Measurements from ENCODE around the gene PCSK2. TPM values are rescaled to one million over a fixed set of nuclear protein-coding genes. Genes with fewer than 3 reads are reported as not detected.

Gene PCSK2
- total and polyA plus RNA-seq, 2 donors (not counting 3 experiments of a cell fraction or from before 2014, with no cell fraction given): not detected

GRCh38 chr20:17394411-17394810 lies 167.6 kb downstream of the PCSK2 start:
- dilution Hi-C loops (cut with MboI; ENCODE audit: extremely low pct_ligation_motif_present, low sequenced_read_pairs): no loop called here

DNA sequence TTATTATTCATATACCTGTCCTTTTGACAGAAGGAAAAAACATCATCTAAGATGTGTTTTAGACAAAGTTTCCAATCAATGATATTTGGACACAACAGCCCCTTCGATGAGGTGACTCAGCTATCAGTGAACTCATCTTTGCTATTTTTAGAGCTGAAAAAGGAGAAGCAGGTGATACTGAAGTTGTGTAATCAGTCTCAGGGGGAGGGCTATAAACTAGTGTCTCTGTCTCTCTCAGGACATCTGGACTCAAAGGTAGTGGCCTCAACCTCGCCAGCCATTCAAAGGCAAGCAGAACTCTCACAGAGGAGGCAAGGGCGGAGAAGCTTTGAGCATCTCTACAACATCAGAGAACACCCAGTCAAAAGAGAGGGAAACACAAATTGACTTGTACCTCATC lies 168.9 kb downstream of the PCSK2 start:
- H3K9ac ChIP-seq (replicated peaks; ENCODE audit: extremely low read depth, insufficient read depth, low read length): no peak overlapping the region
- H3K79me2 ChIP-seq (ENCODE audit: control insufficient read depth, insufficient read depth, low read length): no peaks in the 10 kb centered on the region
- no peaks in the 10 kb centered on the region for H3K27me3 ChIP-seq (ENCODE audit: control insufficient read depth in 2 of 2, insufficient read depth in 2 of 2, low read length in 2 of 2)
- no peaks in the 10 kb centered on the region for H3K9me1 ChIP-seq (replicated peaks; ENCODE audit: control insufficient read depth, extremely low read depth, insufficient read depth, low read length)
- ChIA-PET CTCF (interaction anchor here (1.2 to 1.5 kb wide), 2 partner anchors 10 to 36 kb away, joined by 3 to 6 read pairs; no protein-coding TSS in a partner anchor), POLR2A (no interaction called here)
- DNase-seq (ENCODE audit: low read depth, low spot score): no peak
- H3K9me3 ChIP-seq (replicated peaks; ENCODE audit: control insufficient read depth, insufficient read depth, low read length): no peaks in the 10 kb centered on the region
- no peak for FAIRE-seq
- intact Hi-C loops (cut with micrococcal nuclease) (no loop called here), dilution Hi-C loops (cut with MboI; ENCODE audit: extremely low pct_ligation_motif_present, low sequenced_read_pairs) (no loop called here)
- H3K4me2 ChIP-seq (ENCODE audit: insufficient read depth, low read length): no peak overlapping the region
- H3K27ac ChIP-seq (ENCODE audit: insufficient read depth, low read depth, low read length): no peak overlapping the region
- BruUV-seq (replicated peaks): no TSS peak
- no peaks in the 10 kb centered on the region for H4K20me1 ChIP-seq (replicated peaks; ENCODE audit: control insufficient read depth, extremely low read depth, insufficient read depth, low read length)
- TF ChIP-seq POLR2A (IDR thresholded peaks at IDR 0.05; ENCODE audit: low read depth, low read length) (no peak), EZH2 (IDR thresholded peaks at IDR 0.05; ENCODE audit: borderline replicate concordance, low read depth, low read length, severe bottlenecking) (no peak), JUN (IDR thresholded peaks at IDR 0.05; ENCODE audit: borderline replicate concordance, insufficient read depth, insufficient read length, low read depth) (no peak), POLR2AphosphoS5 (IDR thresholded peaks at IDR 0.05; ENCODE audit: insufficient read depth, low read depth, low read length) (no peak), MYC (IDR thresholded peaks at IDR 0.05; ENCODE audit: low read depth, low read length) (no peak)
- TF ChIP-seq, protein P1, sequence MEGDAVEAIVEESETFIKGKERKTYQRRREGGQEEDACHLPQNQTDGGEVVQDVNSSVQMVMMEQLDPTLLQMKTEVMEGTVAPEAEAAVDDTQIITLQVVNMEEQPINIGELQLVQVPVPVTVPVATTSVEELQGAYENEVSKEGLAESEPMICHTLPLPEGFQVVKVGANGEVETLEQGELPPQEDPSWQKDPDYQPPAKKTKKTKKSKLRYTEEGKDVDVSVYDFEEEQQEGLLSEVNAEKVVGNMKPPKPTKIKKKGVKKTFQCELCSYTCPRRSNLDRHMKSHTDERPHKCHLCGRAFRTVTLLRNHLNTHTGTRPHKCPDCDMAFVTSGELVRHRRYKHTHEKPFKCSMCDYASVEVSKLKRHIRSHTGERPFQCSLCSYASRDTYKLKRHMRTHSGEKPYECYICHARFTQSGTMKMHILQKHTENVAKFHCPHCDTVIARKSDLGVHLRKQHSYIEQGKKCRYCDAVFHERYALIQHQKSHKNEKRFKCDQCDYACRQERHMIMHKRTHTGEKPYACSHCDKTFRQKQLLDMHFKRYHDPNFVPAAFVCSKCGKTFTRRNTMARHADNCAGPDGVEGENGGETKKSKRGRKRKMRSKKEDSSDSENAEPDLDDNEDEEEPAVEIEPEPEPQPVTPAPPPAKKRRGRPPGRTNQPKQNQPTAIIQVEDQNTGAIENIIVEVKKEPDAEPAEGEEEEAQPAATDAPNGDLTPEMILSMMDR (IDR thresholded peaks at IDR 0.05; ENCODE audit: extremely low read depth in 1 of 2, insufficient read depth in 1 of 2, low read depth in 1 of 2, low read length in 2 of 2): no peak
- TF ChIP-seq, protein P2, sequence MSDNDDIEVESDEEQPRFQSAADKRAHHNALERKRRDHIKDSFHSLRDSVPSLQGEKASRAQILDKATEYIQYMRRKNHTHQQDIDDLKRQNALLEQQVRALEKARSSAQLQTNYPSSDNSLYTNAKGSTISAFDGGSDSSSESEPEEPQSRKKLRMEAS (IDR thresholded peaks at IDR 0.05; ENCODE audit: insufficient read depth, insufficient read length): no peak
- H2AFZ ChIP-seq (ENCODE audit: low read depth, low read length): no peak overlapping the region
- H3K4me3 ChIP-seq (replicated peaks in 1 of 3; ENCODE audit: insufficient read depth in 1 of 3, low read depth in 1 of 3, low read length in 3 of 3): no peak overlapping the region
- H3K36me3 ChIP-seq (ENCODE audit: control insufficient read depth in 2 of 2, extremely low read depth in 1 of 2, insufficient read depth in 2 of 2, low read length in 2 of 2): no peaks in the 10 kb centered on the region
- H3K4me1 ChIP-seq (ENCODE audit: control insufficient read depth, extremely low read depth, insufficient read depth, low read length): no peaks in the 10 kb centered on the region

More at GRCh38 chr20:17394411-17394810, 167.6 kb downstream of the PCSK2 start:
- TF ChIP-seq GATA2 (IDR thresholded peaks at IDR 0.05; ENCODE audit: insufficient read depth, insufficient read length, low read depth, low read length) (no peak), JUN (IDR thresholded peaks at IDR 0.05; ENCODE audit: borderline replicate concordance, insufficient read depth, insufficient read length, low read depth) (no peak), POLR2AphosphoS5 (IDR thresholded peaks at IDR 0.05; ENCODE audit: insufficient read depth, low read depth, low read length) (no peak), FOS (IDR thresholded peaks at IDR 0.05; ENCODE audit: borderline replicate concordance, insufficient read depth, low read length) (no peak)
- Histone ChIP-seq H3K9me1 (replicated peaks; ENCODE audit: control insufficient read depth, extremely low read depth, insufficient read depth, low read length) (no peaks in the 10 kb centered on the region), H2AFZ (ENCODE audit: low read depth, low read length) (no peak overlapping the region), H3K4me1 (ENCODE audit: control insufficient read depth, extremely low read depth, insufficient read depth, low read length) (no peaks in the 10 kb centered on the region), H3K4me2 (ENCODE audit: insufficient read depth, low read length) (no peak overlapping the region), H3K9ac (replicated peaks; ENCODE audit: extremely low read depth, insufficient read depth, low read length) (no peak overlapping the region), H3K9me3 (replicated peaks; ENCODE audit: control insufficient read depth, insufficient read depth, low read length) (no peaks in the 10 kb centered on the region), H3K27ac (ENCODE audit: insufficient read depth, low read depth, low read length) (no peak overlapping the region), H4K20me1 (replicated peaks; ENCODE audit: control insufficient read depth, extremely low read depth, insufficient read depth, low read length) (no peaks in the 10 kb centered on the region), H3K4me3 (replicated peaks in 1 of 3; ENCODE audit: insufficient read depth in 1 of 3, low read depth in 1 of 3, low read length in 3 of 3) (no peak overlapping the region), H3K27me3 (ENCODE audit: control insufficient read depth in 2 of 2, insufficient read depth in 2 of 2, low read length in 2 of 2) (no peaks in the 10 kb centered on the region), H3K36me3 (ENCODE audit: control insufficient read depth in 2 of 2, extremely low read depth in 1 of 2, insufficient read depth in 2 of 2, low read length in 2 of 2) (no peaks in the 10 kb centered on the region), H3K79me2 (ENCODE audit: control insufficient read depth, insufficient read depth, low read length) (no peaks in the 10 kb centered on the region)
- ChIA-PET POLR2A (no interaction called here), CTCF (interaction anchor here (1.5 kb wide), 1 partner anchor 37 kb away, joined by 6 read pairs; no protein-coding TSS in a partner anchor)
- no peak for FAIRE-seq
- BruUV-seq (replicated peaks): no TSS peak
- intact Hi-C loops (cut with micrococcal nuclease): no loop called here
- no peak for DNase-seq (ENCODE audit: low read depth, low spot score)

All from endothelial cell of umbilical vein (primary cell).